Stimulated activated CD8-positive, alpha-beta memory T cell treated with anti-CD3 and anti-CD28 coated beads, Interleukin-2, amount 100 ng/mL, for 1 hour (primary cell): Measurements from ENCODE around the gene RNGTT.
"Not testable (repeated sequence)": the region's sequence is repeated elsewhere in the genome, so short reads cannot be mapped to it uniquely, and the experiment has no call there.

ENCODE experiments used
- DNase-seq, 2 donors: peaks; one replicate each; pipeline ENCODE4 v3.0.0-alpha.2; 2020; ENCODE audit warnings: low read depth in 2 of 2

The RNGTT gene

GRCh38 chr6:88914180-88914579, 49.2 kb downstream of the RNGTT start:
- no peak for DNase-seq

GRCh38 chr6:88913471-88913870, 49.9 kb downstream of the RNGTT start:
- no peak for DNase-seq

GRCh38 chr6:88910922-88911778, 52.3 kb downstream of the RNGTT start:
- no peak for DNase-seq

- DNase-seq, result no peak
These were observed 54.5 kb downstream of the RNGTT start for GRCh38 chr6:88908598-88909548.

GRCh38 chr6:88907148-88907547, 56.3 kb downstream of the RNGTT start:
- DNase-seq, result not testable (repeated sequence)

GRCh38 chr6:88899569-88900316, 63.7 kb downstream of the RNGTT start:
- no peak for DNase-seq

GRCh38 chr6:88895911-88896310, 67.5 kb downstream of the RNGTT start:
- no peak for DNase-seq

- DNase-seq, result no peak
These were observed 72.3 kb downstream of the RNGTT start for GRCh38 chr6:88890860-88891845.

GRCh38 chr6:88890394-88890793, 73.0 kb downstream of the RNGTT start:
- no peak for DNase-seq

GRCh38 chr6:88884361-88884760, 79.1 kb downstream of the RNGTT start:
- no peak for DNase-seq

- no peak for DNase-seq
These were observed 80.9 kb downstream of the RNGTT start for GRCh38 chr6:88882536-88882935.

- no peak for DNase-seq
These were observed 82.0 kb downstream of the RNGTT start for GRCh38 chr6:88881451-88881850.

GRCh38 chr6:88880021-88880420, 83.4 kb downstream of the RNGTT start:
- no peak for DNase-seq

GRCh38 chr6:88877893-88878292, 85.5 kb downstream of the RNGTT start:
- DNase-seq, result no peak

GRCh38 chr6:88872962-88873361, 90.5 kb downstream of the RNGTT start:
- no peak for DNase-seq

GRCh38 chr6:88871498-88871897, 91.9 kb downstream of the RNGTT start:
- DNase-seq, result no peak

- DNase-seq, result peak in 1 of 2 donors; percentile 1
These were observed 92.6 kb downstream of the RNGTT start for GRCh38 chr6:88870717-88871330.

- DNase-seq, result no peak
These were observed 94.0 kb downstream of the RNGTT start for GRCh38 chr6:88869263-88870020.
